Stimulated activated CD4-positive, alpha-beta T cell treated with anti-CD3 and anti-CD28 coated beads, Interleukin-1b, Interleukin-23, amount 100 ng/mL, for 24 hours (primary cell): ENCODE data around the gene HOXB13.

Source experiments
- DNase-seq, 4 experiments: peaks; one replicate each; pipeline ENCODE4 v3.0.0-alpha.2; 2020; ENCODE audit warnings: low read depth in 4 of 4, low spot score in 1 of 4

Gene HOXB13

DNA sequence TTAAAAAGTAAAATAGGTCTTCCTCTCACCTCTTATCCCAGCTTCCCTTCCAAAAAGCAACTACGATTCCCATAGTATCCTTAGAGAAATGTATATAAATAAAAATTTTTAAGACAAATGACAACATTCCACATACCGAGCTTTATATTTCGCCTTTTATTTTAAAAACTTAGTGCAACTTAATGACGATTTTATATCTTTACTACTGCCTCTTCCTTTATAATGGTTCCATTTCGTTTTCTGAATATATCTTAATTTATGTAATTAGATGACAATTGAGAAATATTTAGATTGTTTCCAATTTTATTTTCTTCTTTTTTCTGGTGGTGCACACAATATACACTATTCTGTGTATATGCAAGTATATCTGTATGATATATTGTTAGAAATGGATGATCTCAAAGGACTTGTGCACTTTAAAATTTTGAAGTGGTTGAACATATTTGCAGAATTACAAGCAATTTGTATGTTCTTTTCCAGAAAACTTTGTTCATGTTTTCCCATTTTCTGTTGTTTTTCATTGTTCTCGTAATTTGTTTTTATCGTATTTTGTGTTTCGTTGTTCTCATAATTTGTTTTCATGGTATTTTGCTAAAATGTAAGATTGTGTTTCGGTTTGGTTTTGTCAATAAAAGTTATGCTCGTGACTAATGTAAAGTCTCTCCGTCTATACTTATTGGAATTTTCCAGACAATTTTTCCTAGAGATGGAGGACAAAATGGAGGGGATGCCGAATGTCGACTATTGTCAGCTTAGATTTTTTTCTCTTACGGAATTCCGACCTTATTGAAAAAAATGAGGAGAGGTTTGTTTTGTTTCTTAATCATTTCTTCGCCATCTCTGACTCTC, 20.4 kb upstream of the HOXB13 start:
- DNase-seq = no peak

DNA sequence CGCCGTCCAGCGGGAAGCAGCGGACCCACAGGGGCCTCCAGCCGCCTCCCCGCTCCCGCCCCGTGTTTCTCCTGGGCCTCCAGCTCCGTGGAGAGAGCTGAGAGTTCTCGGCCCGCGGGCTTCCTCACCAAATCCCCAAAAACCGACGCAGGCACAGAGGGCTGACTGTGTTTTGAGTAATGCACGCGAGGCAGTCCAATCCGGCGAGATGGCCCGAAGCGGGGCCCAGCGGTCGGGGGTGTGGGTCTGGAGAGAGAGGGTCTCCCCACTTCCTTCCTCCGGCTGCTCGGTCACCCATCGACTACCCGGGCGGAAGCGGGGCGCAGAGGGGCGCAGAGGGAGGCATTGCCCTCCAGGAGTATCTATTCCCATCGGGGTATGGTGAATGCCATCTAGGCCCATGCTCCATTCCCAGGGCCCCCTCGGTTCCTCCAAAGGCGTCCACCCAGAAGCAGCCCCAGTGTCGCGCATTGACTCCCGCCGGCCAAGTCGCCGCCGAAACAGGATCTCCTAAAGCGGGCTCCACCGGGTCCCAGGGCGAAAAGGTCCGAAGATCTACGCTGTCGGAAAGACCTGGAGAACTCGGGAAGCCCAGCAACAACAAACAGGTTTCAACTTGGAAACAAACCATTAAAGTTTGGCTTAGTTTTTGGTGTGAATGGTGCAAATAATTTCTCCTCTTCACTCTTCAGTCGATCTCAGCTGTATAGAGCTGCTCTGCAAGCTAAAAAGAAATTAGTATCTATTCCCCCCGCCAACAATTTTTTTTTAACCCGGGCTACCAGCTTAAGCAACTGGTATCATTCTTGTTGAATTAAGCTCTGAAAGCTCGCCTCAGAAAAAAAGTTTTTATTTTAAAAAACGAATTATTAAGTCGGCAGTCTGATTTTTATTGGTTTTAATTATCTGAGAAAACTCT, 19.2 kb upstream of the HOXB13 start:
- DNase-seq = no peak

GRCh38 chr17:48746916-48747444, 18.4 kb upstream of the HOXB13 start:
- DNase-seq = no peak

DNA sequence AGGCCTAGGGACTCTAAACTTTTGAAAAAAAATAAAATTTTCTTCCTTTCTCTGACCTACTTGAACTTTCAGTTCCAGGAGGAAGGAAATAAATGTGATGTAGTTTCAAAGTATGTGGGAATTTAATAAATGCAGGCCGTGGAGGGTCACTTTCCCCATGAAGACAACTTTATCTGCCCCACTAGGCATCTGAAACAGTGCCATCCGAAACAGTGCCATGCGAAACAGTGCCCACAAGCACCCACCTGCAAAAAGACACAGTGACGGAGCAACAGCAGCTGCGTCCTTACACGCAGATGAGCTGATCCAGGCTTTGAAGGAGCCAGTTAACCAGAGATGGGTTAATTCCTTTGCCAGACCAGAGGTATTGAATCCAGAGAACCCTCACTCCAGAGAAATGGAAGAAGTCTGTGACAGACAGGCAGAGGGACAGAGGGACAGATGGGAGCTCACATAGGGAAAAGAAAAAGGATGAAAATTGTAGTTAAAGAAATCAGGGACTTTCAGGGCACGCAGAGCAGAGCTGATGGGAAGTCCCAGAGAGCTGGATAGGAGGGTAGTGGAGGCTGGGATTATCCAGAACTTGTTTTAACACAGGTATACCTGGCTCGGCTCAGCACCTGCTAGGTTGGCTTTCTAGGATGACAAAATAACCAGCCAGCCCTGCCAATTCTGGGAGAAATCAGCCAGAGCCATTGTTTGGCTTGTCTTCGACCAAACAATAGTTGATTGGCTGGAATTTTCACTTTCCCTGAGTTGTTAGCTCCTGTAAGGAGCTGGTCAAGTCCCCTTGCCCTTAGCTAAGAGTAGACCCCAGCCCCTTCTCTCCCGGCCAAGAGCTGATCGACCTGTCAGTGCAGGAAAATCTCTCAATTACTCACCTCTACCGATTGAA, 17.1 kb upstream of the HOXB13 start:
- no peak for DNase-seq

DNA sequence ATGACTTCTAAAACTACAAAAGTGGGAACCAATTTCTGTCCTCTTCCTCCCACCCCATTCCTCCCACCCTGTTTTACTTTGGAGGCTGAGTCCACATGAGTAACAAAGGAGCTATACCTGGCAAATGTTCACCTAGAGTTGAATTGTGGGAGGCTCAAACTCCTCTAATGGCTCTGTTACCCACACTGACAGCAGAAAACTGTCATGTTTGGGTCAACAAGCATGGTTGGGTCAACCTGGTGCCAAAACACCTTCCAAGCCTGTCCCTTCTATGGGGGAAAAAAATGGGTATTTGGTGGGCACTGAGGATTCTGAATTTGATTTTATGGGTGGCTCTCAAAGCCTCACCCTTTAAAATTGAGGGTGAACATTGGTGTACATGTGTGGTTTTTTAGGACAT, 12.0 kb upstream of the HOXB13 start:
- DNase-seq = no peak

- no peak for DNase-seq
Observed at GRCh38 chr17:48738803-48739526, 10.4 kb upstream of the HOXB13 start.

GRCh38 chr17:48738424-48738802, 9.9 kb upstream of the HOXB13 start:
- no peak for DNase-seq

GRCh38 chr17:48737330-48738043, 8.9 kb upstream of the HOXB13 start:
- DNase-seq = no peak

GRCh38 chr17:48735062-48735351, 6.5 kb upstream of the HOXB13 start:
- DNase-seq = no peak

DNA sequence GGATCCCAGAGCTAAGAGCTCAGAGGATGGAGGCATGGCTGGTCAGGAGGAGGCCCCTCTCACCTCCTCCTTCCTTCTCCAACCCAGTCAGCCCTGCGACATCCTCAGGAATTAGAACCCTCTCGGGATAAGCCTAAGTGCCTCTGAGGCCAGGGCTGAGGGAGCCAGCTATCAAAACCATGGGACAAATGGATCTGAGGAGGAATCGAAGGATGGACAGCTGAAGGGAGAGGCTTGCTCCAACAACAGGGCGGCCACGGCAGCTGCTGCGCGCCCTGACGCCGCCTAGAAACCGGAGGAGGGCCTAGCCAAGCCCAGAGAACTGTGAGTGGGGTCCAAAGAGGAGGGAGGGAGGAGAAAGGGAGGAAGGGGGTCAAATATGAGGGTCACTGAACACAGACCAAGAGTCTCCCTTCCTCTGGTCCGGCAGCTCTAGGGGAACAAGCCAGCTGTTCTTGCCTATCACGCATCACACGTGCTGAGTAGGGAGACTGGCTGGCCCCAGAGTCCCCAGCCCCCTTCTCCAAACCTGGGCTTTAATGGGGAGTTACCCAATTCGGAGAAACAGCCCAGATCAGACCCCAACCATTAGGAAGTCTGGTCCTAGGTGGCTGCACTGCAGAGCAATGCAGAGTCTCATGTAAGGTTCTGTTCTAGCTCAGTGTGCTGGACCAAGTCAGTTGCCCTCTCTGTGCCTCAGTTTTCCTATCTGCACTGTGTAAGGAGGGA, 5.9 kb upstream of the HOXB13 start:
- no peak for DNase-seq

- no peak for DNase-seq
Observed at GRCh38 chr17:48733632-48734328, 5.2 kb upstream of the HOXB13 start.

- no peak for DNase-seq
Observed at GRCh38 chr17:48732688-48733629, 4.4 kb upstream of the HOXB13 start.

DNA sequence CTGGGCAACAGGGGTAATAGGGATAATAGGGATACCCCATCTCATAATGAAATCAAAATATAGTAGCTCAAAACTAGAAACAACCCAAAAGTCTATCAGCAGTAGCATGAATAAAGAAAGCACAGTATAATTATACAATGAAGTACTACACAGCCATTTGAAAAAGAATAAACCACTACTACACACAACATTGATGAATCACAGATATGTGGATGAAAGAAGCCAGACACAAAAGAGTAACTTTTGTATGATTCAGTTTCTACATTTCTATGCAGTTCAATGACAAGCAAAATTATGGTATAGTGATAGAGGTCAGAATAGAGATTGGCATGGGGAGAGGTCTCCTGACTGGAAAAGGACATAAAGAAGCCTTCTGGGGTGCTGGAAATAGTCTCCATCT, 2.8 kb upstream of the HOXB13 start:
- DNase-seq = no peak

DNA sequence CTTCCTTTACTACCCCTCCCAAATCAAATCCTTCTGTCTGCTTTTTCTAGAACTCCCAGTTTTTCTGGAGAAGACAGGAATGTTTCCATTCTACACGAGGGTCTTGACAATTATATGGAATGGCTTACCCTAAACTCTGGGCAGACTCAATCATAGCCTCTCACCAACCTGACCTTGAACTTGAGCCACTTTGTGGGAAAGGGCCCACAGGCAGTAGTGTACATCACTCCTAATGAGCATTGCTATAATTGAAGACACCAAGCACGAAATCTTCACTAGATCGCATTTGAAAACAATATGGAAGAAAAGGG, 1.6 kb upstream of the HOXB13 start:
- DNase-seq = no peak

DNA sequence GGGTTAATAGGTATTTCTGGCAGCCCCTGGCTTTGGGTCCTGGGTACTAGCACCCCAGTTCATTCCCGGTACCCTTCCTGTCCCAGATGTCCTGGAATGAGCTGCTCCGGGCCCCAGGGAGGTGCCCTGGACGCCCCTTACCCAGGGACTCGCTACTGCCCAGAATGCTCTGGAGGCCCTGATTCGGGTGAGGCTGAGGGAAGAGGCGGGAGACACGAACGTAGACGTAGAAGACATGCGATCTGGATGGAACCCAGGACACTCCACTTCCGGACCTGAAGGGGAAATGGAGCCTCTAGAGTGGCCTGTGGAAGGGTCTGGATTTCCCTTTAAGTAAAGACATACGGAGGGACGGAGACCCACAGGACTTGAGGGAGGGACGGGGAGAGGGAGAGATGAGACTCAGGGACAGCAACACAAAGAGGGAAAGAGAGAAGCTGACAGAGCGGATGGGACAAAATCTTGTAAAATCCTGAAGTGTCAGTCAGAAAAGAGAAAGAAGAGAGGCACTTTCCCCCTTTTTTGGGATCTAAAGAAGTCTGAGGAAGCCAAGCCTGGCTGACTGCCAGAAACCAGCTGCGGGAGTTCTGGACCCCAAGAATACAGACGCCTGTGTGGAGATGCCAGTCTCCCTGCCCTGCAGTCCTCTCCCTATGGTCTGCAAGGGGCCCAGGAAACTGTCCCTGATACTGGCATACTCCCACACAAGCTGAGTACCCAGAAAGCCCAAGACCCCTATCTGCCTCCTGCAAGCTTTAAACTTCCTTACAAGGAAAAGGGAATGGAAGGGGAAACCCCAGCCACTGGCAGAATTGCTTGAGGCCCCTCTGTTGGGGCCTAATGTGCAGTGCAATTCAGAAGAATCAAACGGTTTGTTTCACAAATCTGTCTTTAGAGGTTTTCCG, 1.0 kb upstream of the HOXB13 start:
- DNase-seq = no peak

DNA sequence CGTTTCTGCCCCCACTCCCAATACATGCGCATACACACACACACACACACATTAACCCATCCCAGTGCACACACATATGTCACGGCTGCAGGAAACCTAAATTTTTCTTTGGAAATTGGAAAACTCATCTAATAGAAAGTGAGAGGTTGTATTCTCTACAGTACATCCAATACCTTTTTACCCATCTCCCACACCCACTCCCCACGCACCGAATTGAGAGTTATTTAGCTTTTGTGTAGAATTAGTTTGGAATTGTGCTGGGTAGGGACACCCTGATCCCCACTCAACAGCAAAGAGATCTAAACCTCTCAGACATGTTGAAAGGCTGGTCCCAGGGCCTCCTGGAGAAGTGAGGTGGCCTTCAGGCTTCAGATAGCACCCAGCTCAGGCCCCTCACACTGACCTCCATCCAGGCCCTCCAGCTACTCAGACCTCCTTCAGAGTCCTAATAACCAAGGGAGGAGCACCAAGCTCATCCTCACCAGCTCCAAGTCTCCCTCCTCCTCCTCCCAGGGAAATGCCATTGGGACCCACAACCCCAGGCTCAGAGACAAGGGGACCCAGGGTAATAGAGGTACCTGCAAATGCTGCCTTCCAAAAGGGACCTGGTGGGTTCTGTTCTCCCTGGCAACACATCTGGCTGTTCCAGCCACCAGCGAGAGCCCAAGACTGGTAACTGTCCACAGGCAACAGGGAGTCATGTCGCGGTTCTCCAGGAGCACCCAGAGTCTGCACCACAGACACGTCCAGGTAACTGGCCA, 955 bp downstream of the HOXB13 start:
- DNase-seq = no peak
